ENCODE measurements around the gene BBS12.

GRCh38 chr4:122692641-122693520, 39.6 kb upstream of the BBS12 start:
- TF ChIP-seq YY1 (IDR thresholded peaks at IDR 0.05; ENCODE audit: low read depth): no peak
- no peak for TF ChIP-seq CREB1 (IDR thresholded peaks at IDR 0.05; ENCODE audit: low read depth)
- TF ChIP-seq CEBPB (IDR thresholded peaks at IDR 0.05): no peak
- TF ChIP-seq TCF12 (IDR thresholded peaks at IDR 0.05; ENCODE audit: low read depth): no peak

All from Ishikawa (cell line).